Measurements from ENCODE around the gene SEC14L2.
A peak's percentile ranks its signal among the peaks of the same experiment; 100 is the strongest.

The SEC14L2 gene

GRCh38 chr22:30373331-30374325, 23.2 kb upstream of the SEC14L2 start:
- Histone ChIP-seq H3K4me3 (ENCODE audit: severe bottlenecking) (no peak overlapping the region), H3K4me1 (ENCODE audit: insufficient read depth, poor library complexity, severe bottlenecking) (no peaks in the 10 kb centered on the region), H3K36me3 (ENCODE audit: low read depth) (peaks cover 7% of the 10 kb centered on the region), H3K9me3 (ENCODE audit: severe bottlenecking) (no peaks in the 10 kb centered on the region), H3K27me3 (ENCODE audit: insufficient read depth, poor library complexity, severe bottlenecking) (no peaks in the 10 kb centered on the region), H3K27ac (ENCODE audit: poor library complexity, severe bottlenecking) (no peak overlapping the region)
- no peak for TF ChIP-seq CTCF (IDR thresholded peaks at IDR 0.05; ENCODE audit: poor library complexity, severe bottlenecking)
- DNase-seq (ENCODE audit: low spot score) = no peak
- 0 out of 3 replicates have a peak, but pooled peaks have one; percentile 16 for ATAC-seq (ENCODE audit: low read depth)

- H3K27ac ChIP-seq (ENCODE audit: poor library complexity, severe bottlenecking) = no peak overlapping the region
Measured at GRCh38 chr22:30375312-30375849, 21.4 kb upstream of the SEC14L2 start.

GRCh38 chr22:30380011-30380410, 16.8 kb upstream of the SEC14L2 start:
- TF ChIP-seq CTCF (IDR thresholded peaks at IDR 0.05; ENCODE audit: poor library complexity, severe bottlenecking) = no peak
- ATAC-seq (ENCODE audit: low read depth) = no peak
- no peak for DNase-seq (ENCODE audit: low spot score)
- no peaks in the 10 kb centered on the region for H3K4me1 ChIP-seq (ENCODE audit: insufficient read depth, poor library complexity, severe bottlenecking)
- peaks cover 13% of the 10 kb centered on the region for H3K36me3 ChIP-seq (ENCODE audit: low read depth)
- H3K27me3 ChIP-seq (ENCODE audit: insufficient read depth, poor library complexity, severe bottlenecking) = no peaks in the 10 kb centered on the region
- H3K27ac ChIP-seq (ENCODE audit: poor library complexity, severe bottlenecking) = no peak overlapping the region
- no peak overlapping the region for H3K4me3 ChIP-seq (ENCODE audit: severe bottlenecking)
- H3K9me3 ChIP-seq (ENCODE audit: severe bottlenecking) = no peaks in the 10 kb centered on the region

More at GRCh38 chr22:30375312-30375849, 21.4 kb upstream of the SEC14L2 start:
- no peaks in the 10 kb centered on the region for H3K4me1 ChIP-seq (ENCODE audit: insufficient read depth, poor library complexity, severe bottlenecking)
- peaks cover 7% of the 10 kb centered on the region for H3K36me3 ChIP-seq (ENCODE audit: low read depth)
- DNase-seq (ENCODE audit: low spot score) (no peak), ATAC-seq (ENCODE audit: low read depth) (no peak)
- no peaks in the 10 kb centered on the region for H3K27me3 ChIP-seq (ENCODE audit: insufficient read depth, poor library complexity, severe bottlenecking)
- no peak overlapping the region for H3K4me3 ChIP-seq (ENCODE audit: severe bottlenecking)
- no peak for TF ChIP-seq CTCF (IDR thresholded peaks at IDR 0.05; ENCODE audit: poor library complexity, severe bottlenecking)
- H3K9me3 ChIP-seq (ENCODE audit: severe bottlenecking) = no peaks in the 10 kb centered on the region

GRCh38 chr22:30381264-30381663, 15.6 kb upstream of the SEC14L2 start:
- DNase-seq (ENCODE audit: low spot score) (no peak), ATAC-seq (ENCODE audit: low read depth) (no peak)
- Histone ChIP-seq H3K4me3 (ENCODE audit: severe bottlenecking) (no peak overlapping the region), H3K36me3 (ENCODE audit: low read depth) (peaks cover 13% of the 10 kb centered on the region), H3K4me1 (ENCODE audit: insufficient read depth, poor library complexity, severe bottlenecking) (no peaks in the 10 kb centered on the region), H3K9me3 (ENCODE audit: severe bottlenecking) (no peaks in the 10 kb centered on the region), H3K27ac (ENCODE audit: poor library complexity, severe bottlenecking) (no peak overlapping the region), H3K27me3 (ENCODE audit: insufficient read depth, poor library complexity, severe bottlenecking) (no peaks in the 10 kb centered on the region)
- TF ChIP-seq CTCF (IDR thresholded peaks at IDR 0.05; ENCODE audit: poor library complexity, severe bottlenecking) = no peak
